Measurements from ENCODE around the gene DOCK3. TPM values are rescaled to one million over a fixed set of nuclear protein-coding genes. Genes with fewer than 3 reads are reported as not detected.
"Not testable (repeated sequence)": the region's sequence is repeated elsewhere in the genome, so short reads cannot be mapped to it uniquely, and the experiment has no call there.

DOCK3 gene
- total and polyA plus RNA-seq, 2 donors (not counting 3 experiments of a cell fraction or from before 2014, with no cell fraction given), result 0.08 to 0.13 TPM

DNA sequence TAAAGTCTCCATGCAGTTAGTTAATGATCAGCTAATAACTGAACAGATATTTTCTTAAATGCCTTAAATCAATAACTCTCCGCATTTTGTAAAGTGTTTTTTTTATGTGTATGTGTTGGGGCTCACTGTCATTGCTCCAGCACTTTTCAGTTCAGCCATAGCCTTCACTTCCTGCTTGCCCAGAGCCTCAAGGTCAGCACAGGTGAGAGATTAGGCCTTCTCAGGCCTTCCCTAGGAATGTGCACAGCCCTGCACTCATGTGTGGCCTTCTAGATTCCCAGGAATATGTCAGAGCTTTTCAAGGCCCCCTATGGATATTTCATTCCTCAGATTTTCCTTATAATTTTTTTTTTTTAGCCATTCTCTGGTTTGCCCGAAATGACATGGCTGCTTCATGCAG lies 632.7 kb downstream of the DOCK3 start:
- H2AFZ ChIP-seq (ENCODE audit: low read depth, low read length), result no peak overlapping the region
- no peaks in the 10 kb centered on the region for H4K20me1 ChIP-seq (replicated peaks; ENCODE audit: control insufficient read depth, extremely low read depth, insufficient read depth, low read length)
- H3K4me1 ChIP-seq (ENCODE audit: control insufficient read depth, extremely low read depth, insufficient read depth, low read length), result no peaks in the 10 kb centered on the region
- TF ChIP-seq, protein P1, sequence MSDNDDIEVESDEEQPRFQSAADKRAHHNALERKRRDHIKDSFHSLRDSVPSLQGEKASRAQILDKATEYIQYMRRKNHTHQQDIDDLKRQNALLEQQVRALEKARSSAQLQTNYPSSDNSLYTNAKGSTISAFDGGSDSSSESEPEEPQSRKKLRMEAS (IDR thresholded peaks at IDR 0.05; ENCODE audit: insufficient read depth, insufficient read length), result no peak
- TF ChIP-seq MYC (IDR thresholded peaks at IDR 0.05; ENCODE audit: low read depth, low read length) (no peak), POLR2AphosphoS5 (IDR thresholded peaks at IDR 0.05; ENCODE audit: insufficient read depth, low read depth, low read length) (no peak), GATA2 (IDR thresholded peaks at IDR 0.05; ENCODE audit: insufficient read depth, insufficient read length, low read depth, low read length) (no peak), EZH2 (IDR thresholded peaks at IDR 0.05; ENCODE audit: borderline replicate concordance, low read depth, low read length, severe bottlenecking) (no peak), JUN (IDR thresholded peaks at IDR 0.05; ENCODE audit: borderline replicate concordance, insufficient read depth, insufficient read length, low read depth) (no peak), POLR2A (IDR thresholded peaks at IDR 0.05; ENCODE audit: low read depth, low read length) (no peak), FOS (IDR thresholded peaks at IDR 0.05; ENCODE audit: borderline replicate concordance, insufficient read depth, low read length) (no peak)
- TF ChIP-seq, protein P2, sequence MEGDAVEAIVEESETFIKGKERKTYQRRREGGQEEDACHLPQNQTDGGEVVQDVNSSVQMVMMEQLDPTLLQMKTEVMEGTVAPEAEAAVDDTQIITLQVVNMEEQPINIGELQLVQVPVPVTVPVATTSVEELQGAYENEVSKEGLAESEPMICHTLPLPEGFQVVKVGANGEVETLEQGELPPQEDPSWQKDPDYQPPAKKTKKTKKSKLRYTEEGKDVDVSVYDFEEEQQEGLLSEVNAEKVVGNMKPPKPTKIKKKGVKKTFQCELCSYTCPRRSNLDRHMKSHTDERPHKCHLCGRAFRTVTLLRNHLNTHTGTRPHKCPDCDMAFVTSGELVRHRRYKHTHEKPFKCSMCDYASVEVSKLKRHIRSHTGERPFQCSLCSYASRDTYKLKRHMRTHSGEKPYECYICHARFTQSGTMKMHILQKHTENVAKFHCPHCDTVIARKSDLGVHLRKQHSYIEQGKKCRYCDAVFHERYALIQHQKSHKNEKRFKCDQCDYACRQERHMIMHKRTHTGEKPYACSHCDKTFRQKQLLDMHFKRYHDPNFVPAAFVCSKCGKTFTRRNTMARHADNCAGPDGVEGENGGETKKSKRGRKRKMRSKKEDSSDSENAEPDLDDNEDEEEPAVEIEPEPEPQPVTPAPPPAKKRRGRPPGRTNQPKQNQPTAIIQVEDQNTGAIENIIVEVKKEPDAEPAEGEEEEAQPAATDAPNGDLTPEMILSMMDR (IDR thresholded peaks at IDR 0.05; ENCODE audit: extremely low read depth in 1 of 2, insufficient read depth in 1 of 2, low read depth in 1 of 2, low read length in 2 of 2), result no peak
- no peaks in the 10 kb centered on the region for H3K79me2 ChIP-seq (ENCODE audit: control insufficient read depth, insufficient read depth, low read length)
- H3K9me1 ChIP-seq (replicated peaks; ENCODE audit: control insufficient read depth, extremely low read depth, insufficient read depth, low read length), result no peaks in the 10 kb centered on the region
- DNase-seq (ENCODE audit: low read depth, low spot score) (no peak), FAIRE-seq (no peak)
- no peak overlapping the region for H3K9ac ChIP-seq (replicated peaks; ENCODE audit: extremely low read depth, insufficient read depth, low read length)
- dilution Hi-C loops (cut with MboI; ENCODE audit: extremely low pct_ligation_motif_present, low sequenced_read_pairs) (no loop called here), intact Hi-C loops (cut with micrococcal nuclease) (no loop called here)
- H3K27me3 ChIP-seq (ENCODE audit: control insufficient read depth in 2 of 2, insufficient read depth in 2 of 2, low read length in 2 of 2), result no peaks in the 10 kb centered on the region
- POLR2A ChIA-PET, result no interaction called here
- no TSS peak for BruUV-seq (replicated peaks)
- H3K27ac ChIP-seq (ENCODE audit: insufficient read depth, low read depth, low read length), result no peak overlapping the region
- no peak overlapping the region for H3K4me3 ChIP-seq (replicated peaks in 1 of 3; ENCODE audit: insufficient read depth in 1 of 3, low read depth in 1 of 3, low read length in 3 of 3)
- no peaks in the 10 kb centered on the region for H3K36me3 ChIP-seq (ENCODE audit: control insufficient read depth in 2 of 2, extremely low read depth in 1 of 2, insufficient read depth in 2 of 2, low read length in 2 of 2)
- H3K9me3 ChIP-seq (replicated peaks; ENCODE audit: control insufficient read depth, insufficient read depth, low read length), result no peaks in the 10 kb centered on the region
- H3K4me2 ChIP-seq (ENCODE audit: insufficient read depth, low read length), result no peak overlapping the region
- CTCF ChIA-PET, result interaction anchor here (0.6 to 1.3 kb wide), 2 partner anchors 65 to 206 kb away, joined by 4 read pairs; no protein-coding TSS in a partner anchor

DNA sequence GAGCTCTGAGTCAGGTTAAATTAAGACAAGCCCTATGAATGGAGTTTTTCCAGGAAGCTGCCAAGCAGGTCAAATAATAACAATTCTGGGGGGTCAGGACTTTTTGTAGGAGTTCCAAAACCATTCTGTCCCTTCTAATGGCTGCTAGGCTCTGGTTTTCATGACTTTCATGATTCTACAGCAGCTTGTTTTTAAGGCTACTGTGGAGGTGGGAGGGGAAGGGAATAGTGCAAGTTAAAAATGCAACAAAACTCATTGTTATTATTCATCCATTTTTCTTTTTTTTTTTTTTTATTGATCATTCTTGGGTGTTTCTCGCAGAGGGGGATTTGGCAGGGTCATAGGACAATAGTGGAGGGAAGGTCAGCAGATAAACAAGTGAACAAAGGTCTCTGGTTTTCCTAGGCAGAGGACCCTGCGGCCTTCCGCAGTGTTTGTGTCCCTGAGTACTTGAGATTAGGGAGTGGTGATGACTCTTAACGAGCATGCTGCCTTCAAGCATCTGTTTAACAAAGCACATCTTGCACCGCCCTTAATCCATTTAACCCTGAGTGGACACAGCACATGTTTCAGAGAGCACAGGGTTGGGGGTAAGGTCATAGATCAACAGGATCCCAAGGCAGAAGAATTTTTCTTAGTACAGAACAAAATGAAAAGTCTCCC lies 633.3 kb downstream of the DOCK3 start:
- dilution Hi-C loops (cut with MboI; ENCODE audit: extremely low pct_ligation_motif_present, low sequenced_read_pairs); POLR2A ChIA-PET; BruUV-seq (replicated peaks); H3K4me1 ChIP-seq (ENCODE audit: control insufficient read depth, extremely low read depth, insufficient read depth, low read length); H3K9ac ChIP-seq (replicated peaks; ENCODE audit: extremely low read depth, insufficient read depth, low read length); H3K9me3 ChIP-seq (replicated peaks; ENCODE audit: control insufficient read depth, insufficient read depth, low read length); intact Hi-C loops (cut with micrococcal nuclease); H3K4me2 ChIP-seq (ENCODE audit: insufficient read depth, low read length); H3K27ac ChIP-seq (ENCODE audit: insufficient read depth, low read depth, low read length); H3K4me3 ChIP-seq (replicated peaks in 1 of 3; ENCODE audit: insufficient read depth in 1 of 3, low read depth in 1 of 3, low read length in 3 of 3); H3K9me1 ChIP-seq (replicated peaks; ENCODE audit: control insufficient read depth, extremely low read depth, insufficient read depth, low read length); FAIRE-seq; H3K27me3 ChIP-seq (ENCODE audit: control insufficient read depth in 2 of 2, insufficient read depth in 2 of 2, low read length in 2 of 2); H2AFZ ChIP-seq (ENCODE audit: low read depth, low read length); DNase-seq (ENCODE audit: low read depth, low spot score); H3K36me3 ChIP-seq (ENCODE audit: control insufficient read depth in 2 of 2, extremely low read depth in 1 of 2, insufficient read depth in 2 of 2, low read length in 2 of 2); H4K20me1 ChIP-seq (replicated peaks; ENCODE audit: control insufficient read depth, extremely low read depth, insufficient read depth, low read length); H3K79me2 ChIP-seq (ENCODE audit: control insufficient read depth, insufficient read depth, low read length): not testable (repeated sequence)
- CTCF ChIA-PET, result interaction anchor here (0.6 to 1.3 kb wide), 2 partner anchors 64 to 207 kb away, joined by 4 read pairs; no protein-coding TSS in a partner anchor

Measured in endothelial cell of umbilical vein (primary cell).